HG03175 (cell line): Measurements from ENCODE around the gene LGALS4.
"Not testable (repeated sequence)": the region's sequence is repeated elsewhere in the genome, so short reads cannot be mapped to it uniquely, and the experiment has no call there.

Experiments
- ATAC-seq: cut with Tn5 transposase; IDR thresholded peaks from one replicate; pipeline ENCODE4 v1.9.1; 2021; ENCODE audit warnings: mild to moderate bottlenecking, moderate library complexity; ENCODE audit not compliant: unreplicated experiment

LGALS4 gene

GRCh38 chr19:38812841-38813320 is at the start of gene LGALS4:
Gene LGALS4, minus strand, starts transcription at chr19:38812945. Its CDS starts 59 bp downstream, at chr19:38812886.
- ATAC-seq, result no peak

- ATAC-seq, result no peak
These were observed 48.6 kb upstream of the LGALS4 start for GRCh38 chr19:38861368-38861767.

- ATAC-seq, result not testable (repeated sequence)
These were observed 47.0 kb upstream of the LGALS4 start for GRCh38 chr19:38859631-38860204.

- no peak for ATAC-seq
These were observed 44.1 kb upstream of the LGALS4 start for GRCh38 chr19:38856813-38857212.

- ATAC-seq, result not testable (repeated sequence)
These were observed 43.0 kb upstream of the LGALS4 start for GRCh38 chr19:38855751-38856150.

GRCh38 chr19:38854961-38855360 is 42.2 kb upstream of the LGALS4 start:
- ATAC-seq, result not testable (repeated sequence)

- no peak for ATAC-seq
These were observed 40.5 kb upstream of the LGALS4 start for GRCh38 chr19:38853214-38853613.

GRCh38 chr19:38852231-38853044 is 39.7 kb upstream of the LGALS4 start:
- ATAC-seq, result no peak

GRCh38 chr19:38851622-38852230 is 39.0 kb upstream of the LGALS4 start:
- ATAC-seq, result peak; percentile 16

- ATAC-seq, result no peak
These were observed 38.4 kb upstream of the LGALS4 start for GRCh38 chr19:38850976-38851621.

GRCh38 chr19:38850436-38850975 is 37.8 kb upstream of the LGALS4 start:
- ATAC-seq, result peak; percentile 70

GRCh38 chr19:38849860-38850435 is 37.2 kb upstream of the LGALS4 start, which contains the start of gene HNRNPL:
Gene HNRNPL, minus strand, starts transcription at chr19:38849986. Its CDS starts 20 bp downstream, at chr19:38849966.
- ATAC-seq, result peak; percentile 57

GRCh38 chr19:38849147-38849859 is 36.6 kb upstream of the LGALS4 start:
- ATAC-seq, result peak; percentile 26

GRCh38 chr19:38848299-38849146 is 35.8 kb upstream of the LGALS4 start:
- no peak for ATAC-seq

GRCh38 chr19:38846097-38846496 is 33.4 kb upstream of the LGALS4 start:
- no peak for ATAC-seq

- ATAC-seq, result no peak
These were observed 32.8 kb upstream of the LGALS4 start for GRCh38 chr19:38845374-38846024.

- ATAC-seq, result no peak
These were observed 31.4 kb upstream of the LGALS4 start for GRCh38 chr19:38844093-38844686.

- ATAC-seq, result no peak
These were observed 30.5 kb upstream of the LGALS4 start for GRCh38 chr19:38843175-38843758.
